HG03460 (cell line): ENCODE results near the gene PDZD2.

Experiments
- ATAC-seq: cut with Tn5 transposase; IDR thresholded peaks from one replicate; pipeline ENCODE4 v1.9.1; 2021; ENCODE audit not compliant: unreplicated experiment

Gene PDZD2

GRCh38 chr5:32159328-32160072 lies 520.6 kb downstream of the PDZD2 start:
- ATAC-seq = no peak

GRCh38 chr5:32160228-32160627 lies 521.3 kb downstream of the PDZD2 start:
- no peak for ATAC-seq
